Cardiac fibroblast (primary cell): ENCODE data around the gene MAMSTR.

Experiments used
- DNase-seq, 2 donors: peaks; one replicate each; pipeline versions ENCODE4 v3.0.0 to v3.0.0-alpha.2; 2010; ENCODE audit warnings: low read depth in 2 of 2
- H3K4me3 ChIP-seq, 2 donors: replicated peaks in 1 of 2; 1 replicate in 1 of 2; 2 replicates in 1 of 2; pipeline ENCODE4 v1.5.1; 2011; ENCODE audit warnings: low read depth in 2 of 2, low read length in 2 of 2, mild to moderate bottlenecking in 2 of 2, moderate library complexity in 1 of 2
- CTCF ChIP-seq: IDR thresholded peaks from one replicate; pipeline ENCODE4 v1.5.1; 2011; ENCODE audit warnings: low read depth, mild to moderate bottlenecking, low read length, inconsistent platforms

MAMSTR gene

GRCh38 chr19:48742096-48742495 lies 22.6 kb upstream of the MAMSTR start:
- no peak overlapping the region for H3K4me3 ChIP-seq
- no peak for TF ChIP-seq CTCF
- no peak for DNase-seq

- TF ChIP-seq CTCF: no peak
- H3K4me3 ChIP-seq: no peak overlapping the region
- no peak for DNase-seq
These were observed 21.8 kb upstream of the MAMSTR start for GRCh38 chr19:48741129-48741999.

GRCh38 chr19:48740164-48740972 lies 20.8 kb upstream of the MAMSTR start, which contains the start of gene RASIP1:
RASIP1 (minus strand) TSS chr19:48740610; CDS start chr19:48740282, 328 bp downstream.
- no peak for TF ChIP-seq CTCF
- DNase-seq: no peak
- H3K4me3 ChIP-seq: peak within 1 kb of the TSS in 1 of 2 donors; percentile 36

- no peak for DNase-seq
- H3K4me3 ChIP-seq: peak overlapping the region in 1 of 2 donors; percentile 36
These were observed 20.1 kb upstream of the MAMSTR start for GRCh38 chr19:48739404-48740163.

GRCh38 chr19:48738557-48739403 lies 19.3 kb upstream of the MAMSTR start:
- peak; percentile 69 to 88 for DNase-seq
- peak overlapping the region; percentile 30 to 36 for H3K4me3 ChIP-seq
- no peak for TF ChIP-seq CTCF

More at GRCh38 chr19:48739404-48740163, 20.1 kb upstream of the MAMSTR start:
- TF ChIP-seq CTCF: no peak
